Activated CD8-positive, alpha-beta memory T cell treated with anti-CD3 and anti-CD28 coated beads, Interleukin-2, amount 50 U/mL, for 24 hours (primary cell): ENCODE results near the gene FREM2.

ENCODE experiments used
- DNase-seq: peaks from one replicate; pipeline ENCODE4 v3.0.0-alpha.2; 2020; ENCODE audit errors: extremely low read depth

Gene FREM2

GRCh38 chr13:38687246-38688229, 661 bp downstream of the FREM2 start:
- no peak for DNase-seq

- no peak for DNase-seq
These were observed 1.8 kb downstream of the FREM2 start for GRCh38 chr13:38688674-38689073.

GRCh38 chr13:38690231-38690630, 3.4 kb downstream of the FREM2 start:
- DNase-seq = no peak

- no peak for DNase-seq
These were observed 6.3 kb downstream of the FREM2 start for GRCh38 chr13:38693168-38693567.

GRCh38 chr13:38693641-38694040, 6.8 kb downstream of the FREM2 start:
- no peak for DNase-seq

GRCh38 chr13:38697197-38697596, 10.3 kb downstream of the FREM2 start:
- DNase-seq = no peak

GRCh38 chr13:38697628-38698333, 10.9 kb downstream of the FREM2 start:
- DNase-seq = no peak

GRCh38 chr13:38700051-38700450, 13.2 kb downstream of the FREM2 start:
- no peak for DNase-seq

GRCh38 chr13:38702669-38703068, 15.8 kb downstream of the FREM2 start:
- DNase-seq = no peak

- DNase-seq = no peak
These were observed 16.4 kb downstream of the FREM2 start for GRCh38 chr13:38703255-38703654.

- DNase-seq = no peak
These were observed 18.5 kb downstream of the FREM2 start for GRCh38 chr13:38705365-38705764.

- DNase-seq = no peak
These were observed 20.6 kb downstream of the FREM2 start for GRCh38 chr13:38707460-38707859.

- no peak for DNase-seq
These were observed 26.2 kb downstream of the FREM2 start for GRCh38 chr13:38713046-38713445.

- DNase-seq = no peak
These were observed 31.5 kb downstream of the FREM2 start for GRCh38 chr13:38718374-38718773.

GRCh38 chr13:38730332-38730731, 43.5 kb downstream of the FREM2 start:
- no peak for DNase-seq

GRCh38 chr13:38733146-38733545, 46.3 kb downstream of the FREM2 start:
- DNase-seq = no peak

- DNase-seq = no peak
These were observed 49.0 kb downstream of the FREM2 start for GRCh38 chr13:38735665-38736440.

GRCh38 chr13:38743466-38743865, 56.6 kb downstream of the FREM2 start:
- DNase-seq = no peak

GRCh38 chr13:38752686-38753085, 65.8 kb downstream of the FREM2 start:
- no peak for DNase-seq

GRCh38 chr13:38753878-38754277, 67.0 kb downstream of the FREM2 start:
- DNase-seq = no peak

GRCh38 chr13:38755793-38756192, 68.9 kb downstream of the FREM2 start:
- no peak for DNase-seq

GRCh38 chr13:38758277-38758676, 71.4 kb downstream of the FREM2 start:
- no peak for DNase-seq
